Measurements from ENCODE around the gene SPOPL. TPM values are rescaled to one million over a fixed set of nuclear protein-coding genes. Genes with fewer than 3 reads are reported as not detected.

Gene SPOPL
- total RNA-seq, 1 experiment from 2014 or later: 31.6 TPM

DNA sequence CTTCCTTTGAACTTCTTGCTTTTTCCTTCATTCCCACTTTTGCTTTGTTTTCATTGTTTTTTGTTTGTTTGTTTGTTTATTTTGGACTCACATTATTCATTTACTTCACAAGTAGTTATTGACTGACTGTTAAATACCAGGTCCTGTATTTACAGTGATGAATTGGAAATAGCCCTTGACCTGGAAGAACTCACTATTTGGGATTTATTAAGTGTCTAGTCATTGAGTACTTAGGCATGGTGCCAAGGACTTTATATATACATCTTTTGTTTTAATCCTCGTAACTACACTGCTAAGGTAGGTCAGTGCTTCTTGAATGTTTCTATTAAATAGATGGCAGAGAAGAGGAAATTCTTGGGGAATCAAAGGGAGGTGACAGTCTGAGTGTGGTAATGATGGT is 11.1 kb downstream of the SPOPL start:
- H3K27me3 ChIP-seq (replicated peaks; ENCODE audit: control insufficient read depth, insufficient read depth, low read length): no peaks in the 10 kb centered on the region
- H3K4me1 Mint-ChIP-seq (ENCODE audit: low read depth, unreplicated experiment): peaks cover 24% of the 10 kb centered on the region
- H3K9me3 Mint-ChIP-seq (ENCODE audit: unreplicated experiment): peaks cover 7% of the 10 kb centered on the region
- TF ChIP-seq, protein P1, sequence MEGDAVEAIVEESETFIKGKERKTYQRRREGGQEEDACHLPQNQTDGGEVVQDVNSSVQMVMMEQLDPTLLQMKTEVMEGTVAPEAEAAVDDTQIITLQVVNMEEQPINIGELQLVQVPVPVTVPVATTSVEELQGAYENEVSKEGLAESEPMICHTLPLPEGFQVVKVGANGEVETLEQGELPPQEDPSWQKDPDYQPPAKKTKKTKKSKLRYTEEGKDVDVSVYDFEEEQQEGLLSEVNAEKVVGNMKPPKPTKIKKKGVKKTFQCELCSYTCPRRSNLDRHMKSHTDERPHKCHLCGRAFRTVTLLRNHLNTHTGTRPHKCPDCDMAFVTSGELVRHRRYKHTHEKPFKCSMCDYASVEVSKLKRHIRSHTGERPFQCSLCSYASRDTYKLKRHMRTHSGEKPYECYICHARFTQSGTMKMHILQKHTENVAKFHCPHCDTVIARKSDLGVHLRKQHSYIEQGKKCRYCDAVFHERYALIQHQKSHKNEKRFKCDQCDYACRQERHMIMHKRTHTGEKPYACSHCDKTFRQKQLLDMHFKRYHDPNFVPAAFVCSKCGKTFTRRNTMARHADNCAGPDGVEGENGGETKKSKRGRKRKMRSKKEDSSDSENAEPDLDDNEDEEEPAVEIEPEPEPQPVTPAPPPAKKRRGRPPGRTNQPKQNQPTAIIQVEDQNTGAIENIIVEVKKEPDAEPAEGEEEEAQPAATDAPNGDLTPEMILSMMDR (IDR thresholded peaks at IDR 0.05; ENCODE audit: insufficient read depth in 1 of 2, low read depth in 1 of 2, low read length in 1 of 2, severe bottlenecking in 1 of 2, unreplicated experiment in 1 of 2): no peak
- no peak for DNase-seq
- H3K27me3 Mint-ChIP-seq (ENCODE audit: insufficient read depth, unreplicated experiment): no peaks in the 10 kb centered on the region
- ChIA-PET POLR2A (no interaction called here), CTCF (no interaction called here)
- peaks cover 15% of the 10 kb centered on the region for H3K36me3 Mint-ChIP-seq (ENCODE audit: insufficient read depth, unreplicated experiment)
- no peak overlapping the region for H3K4me3 Mint-ChIP-seq (ENCODE audit: unreplicated experiment)
- H3K36me3 ChIP-seq (ENCODE audit: control insufficient read depth, insufficient read depth, low read length): no peaks in the 10 kb centered on the region
- peaks cover 38% of the 10 kb centered on the region for H3K4me1 ChIP-seq
- no peak overlapping the region for H3K27ac Mint-ChIP-seq (ENCODE audit: unreplicated experiment)
- no peaks in the 10 kb centered on the region for H3K9me3 ChIP-seq
- BruUV-seq (replicated peaks): no TSS peak
- no peak overlapping the region for H3K4me3 ChIP-seq (ENCODE audit: low read depth, low read length)
- intact Hi-C loops (cut with micrococcal nuclease; ENCODE audit: unreplicated experiment): no loop called here

- peaks cover 35% of the 10 kb centered on the region for H3K4me1 ChIP-seq
- ChIA-PET POLR2A (no interaction called here), CTCF (no interaction called here)
- H3K36me3 ChIP-seq (ENCODE audit: control insufficient read depth, insufficient read depth, low read length): no peaks in the 10 kb centered on the region
- Mint-ChIP-seq H3K4me3 (ENCODE audit: unreplicated experiment) (no peak overlapping the region), H3K9me3 (ENCODE audit: unreplicated experiment) (peaks cover 7% of the 10 kb centered on the region), H3K27ac (ENCODE audit: unreplicated experiment) (peak overlapping the region; percentile 44), H3K36me3 (ENCODE audit: insufficient read depth, unreplicated experiment) (peaks cover 15% of the 10 kb centered on the region), H3K27me3 (ENCODE audit: insufficient read depth, unreplicated experiment) (no peaks in the 10 kb centered on the region), H3K4me1 (ENCODE audit: low read depth, unreplicated experiment) (peaks cover 23% of the 10 kb centered on the region)
- H3K4me3 ChIP-seq (ENCODE audit: low read depth, low read length): no peak overlapping the region
- H3K9me3 ChIP-seq: no peaks in the 10 kb centered on the region
- intact Hi-C loops (cut with micrococcal nuclease; ENCODE audit: unreplicated experiment): no loop called here
- no peak for DNase-seq
- no peaks in the 10 kb centered on the region for H3K27me3 ChIP-seq (replicated peaks; ENCODE audit: control insufficient read depth, insufficient read depth, low read length)
- TF ChIP-seq, protein P1 (IDR thresholded peaks at IDR 0.05; ENCODE audit: insufficient read depth in 1 of 2, low read depth in 1 of 2, low read length in 1 of 2, severe bottlenecking in 1 of 2, unreplicated experiment in 1 of 2): no peak
- BruUV-seq (replicated peaks): no TSS peak
These were observed 12.6 kb downstream of the SPOPL start for GRCh38 chr2:138514173-138514572.

DNA sequence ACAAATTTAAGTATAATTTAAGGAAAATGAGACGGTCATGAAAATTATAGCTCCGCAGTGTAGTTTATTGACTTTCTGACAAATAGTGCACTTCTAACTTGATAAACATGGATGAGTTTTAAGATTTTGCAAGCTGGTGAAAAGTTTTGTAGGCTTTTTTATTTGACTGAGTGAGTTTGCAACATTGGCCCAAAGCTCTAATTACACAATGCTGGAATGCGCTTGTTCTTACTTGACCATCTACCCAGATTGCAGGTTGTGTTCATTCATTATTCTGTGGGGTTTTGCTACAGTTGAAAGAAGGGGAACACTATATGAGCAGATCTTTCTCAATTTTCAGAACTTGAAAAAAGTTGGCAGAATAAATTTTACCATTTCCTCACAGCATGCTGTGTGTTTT is 13.5 kb downstream of the SPOPL start:
- CTCF ChIA-PET: no interaction called here
- BruUV-seq (replicated peaks): TSS peak; percentile 1
- TF ChIP-seq, protein P1 (IDR thresholded peaks at IDR 0.05; ENCODE audit: insufficient read depth in 1 of 2, low read depth in 1 of 2, low read length in 1 of 2, severe bottlenecking in 1 of 2, unreplicated experiment in 1 of 2): no peak
- DNase-seq: no peak
- H3K4me1 Mint-ChIP-seq (ENCODE audit: low read depth, unreplicated experiment): peaks cover 23% of the 10 kb centered on the region
- Histone ChIP-seq H3K4me3 (ENCODE audit: low read depth, low read length) (no peak overlapping the region), H3K27me3 (replicated peaks; ENCODE audit: control insufficient read depth, insufficient read depth, low read length) (no peaks in the 10 kb centered on the region), H3K4me1 (peaks cover 35% of the 10 kb centered on the region), H3K9me3 (no peaks in the 10 kb centered on the region), H3K36me3 (ENCODE audit: control insufficient read depth, insufficient read depth, low read length) (no peaks in the 10 kb centered on the region)
- peaks cover 7% of the 10 kb centered on the region for H3K9me3 Mint-ChIP-seq (ENCODE audit: unreplicated experiment)
- peak overlapping the region; percentile 44 for H3K27ac Mint-ChIP-seq (ENCODE audit: unreplicated experiment)
- H3K36me3 Mint-ChIP-seq (ENCODE audit: insufficient read depth, unreplicated experiment): peaks cover 8% of the 10 kb centered on the region
- H3K4me3 Mint-ChIP-seq (ENCODE audit: unreplicated experiment): no peak overlapping the region
- intact Hi-C loops (cut with micrococcal nuclease; ENCODE audit: unreplicated experiment): loop anchor here (5.0 kb wide), 1 partner anchor 272 kb away; no protein-coding TSS in a partner anchor
- H3K27me3 Mint-ChIP-seq (ENCODE audit: insufficient read depth, unreplicated experiment): no peaks in the 10 kb centered on the region
- POLR2A ChIA-PET: interaction anchor here (0.9 kb wide), 1 partner anchor 14 kb away, joined by 3 read pairs; no protein-coding TSS in a partner anchor

Measured in Caco-2 (cell line).